Right lobe of liver (tissue), 4 donors: ENCODE data around the gene HLA-DRB1.

Source experiments
- CTCF ChIP-seq, 4 donors: fragments of 200-600 bp in 3 of 4; fragments of 450-650 bp in 1 of 4; IDR thresholded peaks; one replicate each; pipeline versions ENCODE4 v1.5.1 to v1.8.0; 2016 to 2022; ENCODE audit warnings: antibody characterized with exemption in 4 of 4, mild to moderate bottlenecking in 2 of 4
- POLR2A ChIP-seq: fragments of 450-650 bp; IDR thresholded peaks from one replicate; pipeline ENCODE4 v1.6.1; 2017; ENCODE audit warnings: antibody characterized with exemption, mild to moderate bottlenecking
- donor health status: DM: no; HTN: no; CAD: no.
- donor health status: DM: no; HTN: no; CAD: no.
- donor health status: DM: no; HTN: yes; CAD: no.

- TF ChIP-seq CTCF (IDR thresholded peaks at IDR 0.05) (no peak), POLR2A (no peak)
Measured at GRCh38 chr6:32602383-32602782, 12.7 kb upstream of the HLA-DRB1 start.
